ENCODE results near the gene CPS1. TPM values are rescaled to one million over a fixed set of nuclear protein-coding genes. Genes with fewer than 3 reads are reported as not detected.

Gene CPS1
- total RNA-seq, 1 donor from 2014 or later = 4.7 TPM

- no peak for ATAC-seq
These were observed 9.8 kb upstream of the CPS1 start for GRCh38 chr2:210546424-210547208.

- ATAC-seq = no peak
These were observed 8.4 kb upstream of the CPS1 start for GRCh38 chr2:210548031-210548430.

GRCh38 chr2:210548878-210549384, 7.5 kb upstream of the CPS1 start:
- ATAC-seq = no peak

GRCh38 chr2:210551001-210551400, 5.4 kb upstream of the CPS1 start:
- no peak for ATAC-seq

- ATAC-seq = no peak
These were observed 3.0 kb upstream of the CPS1 start for GRCh38 chr2:210553373-210553772.

- no peak for ATAC-seq
These were observed 844 bp upstream of the CPS1 start for GRCh38 chr2:210555555-210555954.

- no peak for ATAC-seq
These were observed 1.3 kb downstream of the CPS1 start for GRCh38 chr2:210557721-210558120.

- no peak for ATAC-seq
These were observed 2.3 kb downstream of the CPS1 start for GRCh38 chr2:210558708-210559107.

GRCh38 chr2:210559182-210559581, 2.8 kb downstream of the CPS1 start:
- ATAC-seq = no peak

- no peak for ATAC-seq
These were observed 5.1 kb downstream of the CPS1 start for GRCh38 chr2:210561475-210561874.

GRCh38 chr2:210562091-210562490, 5.7 kb downstream of the CPS1 start:
- ATAC-seq = no peak

- no peak for ATAC-seq
These were observed 6.2 kb downstream of the CPS1 start for GRCh38 chr2:210562502-210563080.

- ATAC-seq = no peak
These were observed 10.9 kb downstream of the CPS1 start for GRCh38 chr2:210567279-210567678.

GRCh38 chr2:210568108-210568507, 11.7 kb downstream of the CPS1 start:
- ATAC-seq = no peak

- no peak for ATAC-seq
These were observed 21.1 kb downstream of the CPS1 start for GRCh38 chr2:210577263-210578071.

- ATAC-seq = no peak
These were observed 28.4 kb downstream of the CPS1 start for GRCh38 chr2:210584834-210585233.

- ATAC-seq = no peak
These were observed 30.0 kb downstream of the CPS1 start for GRCh38 chr2:210586381-210586780.

- no peak for ATAC-seq
These were observed 35.3 kb downstream of the CPS1 start for GRCh38 chr2:210591663-210592062.

- no peak for ATAC-seq
These were observed 36.3 kb downstream of the CPS1 start for GRCh38 chr2:210592726-210593125.

GRCh38 chr2:210593166-210593565, 36.8 kb downstream of the CPS1 start:
- ATAC-seq = no peak

- no peak for ATAC-seq
These were observed 41.8 kb downstream of the CPS1 start for GRCh38 chr2:210598219-210598618.

- no peak for ATAC-seq
These were observed 43.1 kb downstream of the CPS1 start for GRCh38 chr2:210599476-210599875.

GRCh38 chr2:210604666-210605065, 48.3 kb downstream of the CPS1 start:
- no peak for ATAC-seq

Measured in esophagus mucosa (tissue), 1 donor.